Mesodermal cell (in vitro differentiated cells): ENCODE measurements around the gene DDN. TPM values are rescaled to one million over a fixed set of nuclear protein-coding genes. Genes with fewer than 3 reads are reported as not detected.

Source experiments
- H3K27ac ChIP-seq: 2 replicates; pipeline ENCODE4 v1.7.0; 2013; ENCODE audit warnings: mild to moderate bottlenecking, low read depth, low read length, moderate library complexity; ENCODE audit not compliant: severe bottlenecking
- H3K36me3 ChIP-seq: 2 replicates; pipeline ENCODE4 v1.7.1; 2013; ENCODE audit warnings: mild to moderate bottlenecking, low read length, moderate library complexity; ENCODE audit not compliant: control insufficient read depth, insufficient read depth
- H3K4me1 ChIP-seq: one replicate; pipeline ENCODE4 v1.7.1; 2013; ENCODE audit warnings: mild to moderate bottlenecking, low read length; ENCODE audit not compliant: insufficient read depth, control insufficient read depth, poor library complexity, severe bottlenecking
- H3K4me3 ChIP-seq: 2 replicates; pipeline ENCODE4 v1.7.0; 2013; ENCODE audit warnings: low read length, control low read depth, mild to moderate bottlenecking; ENCODE audit not compliant: insufficient read depth, poor library complexity, severe bottlenecking; ENCODE audit errors: extremely low read depth
- H3K9me3 ChIP-seq: 2 replicates; pipeline ENCODE4 v1.7.1; 2013; ENCODE audit warnings: mild to moderate bottlenecking, low read length, moderate library complexity; ENCODE audit not compliant: control insufficient read depth
- WGBS, 2 experiments: methylation state at CpG; one replicate each; pipeline ENCODE4 v1.1.5; 2013; ENCODE audit warnings: missing lambda C conversion rate in 2 of 2; ENCODE audit not compliant: insufficient coverage in 2 of 2; 5-methylcytosine and 5-hydroxymethylcytosine counted together
- polyA plus RNA-seq, 2 experiments: library from polyadenylated mRNA; stranded (reverse); fragments of 50-300 nt; gene quantifications; one replicate each; pipeline ENCODE4 v1.2.3, GENCODE V29; 2013

DDN gene
- 0.63 TPM for polyA plus RNA-seq (2013, experiment 1 of 2)
- polyA plus RNA-seq (2013, experiment 2 of 2) = 0.40 TPM

GRCh38 chr12:48999371-49000131 lies at the start of gene DDN:
TSS of gene DDN (minus strand) at chr12:48999375. CDS start at chr12:48999287, 88 bp downstream.
- 4 to 5% methylated on average over 13 to 28 of the region's 30 CpGs for WGBS, 2 experiments
- Histone ChIP-seq H3K36me3 (peaks cover 25% of the 10 kb centered on the region), H3K9me3 (no peaks in the 10 kb centered on the region), H3K4me3 (peak within 1 kb of the TSS; percentile 41), H3K27ac (no peak within 1 kb of the TSS), H3K4me1 (peaks cover 35% of the 10 kb centered on the region)

GRCh38 chr12:49048953-49049352 lies 49.8 kb upstream of the DDN start:
- peaks cover 20% of the 10 kb centered on the region for H3K4me1 ChIP-seq
- 98% methylated on average over 8 to 9 of the region's 10 CpGs for WGBS, 2 experiments
- H3K27ac ChIP-seq = no peak overlapping the region
- H3K9me3 ChIP-seq = no peaks in the 10 kb centered on the region
- H3K36me3 ChIP-seq = peaks cover 99% of the 10 kb centered on the region
- H3K4me3 ChIP-seq = no peak overlapping the region

- H3K9me3 ChIP-seq = no peaks in the 10 kb centered on the region
- H3K27ac ChIP-seq = no peak overlapping the region
- H3K4me3 ChIP-seq = no peak overlapping the region
- peaks cover 20% of the 10 kb centered on the region for H3K4me1 ChIP-seq
- WGBS, 2 experiments = 98 to 100% methylated on average over 7 of the region's 12 CpGs
- peaks cover 99% of the 10 kb centered on the region for H3K36me3 ChIP-seq
Measured at GRCh38 chr12:49046129-49046895, 47.1 kb upstream of the DDN start.

- Histone ChIP-seq H3K27ac (no peak overlapping the region), H3K4me3 (no peak overlapping the region), H3K36me3 (peaks cover 99% of the 10 kb centered on the region), H3K4me1 (peaks cover 5% of the 10 kb centered on the region), H3K9me3 (no peaks in the 10 kb centered on the region)
- WGBS, 2 experiments = 98 to 99% methylated on average over 12 of the region's 12 CpGs
Measured at GRCh38 chr12:49044660-49045059, 45.5 kb upstream of the DDN start.

DNA sequence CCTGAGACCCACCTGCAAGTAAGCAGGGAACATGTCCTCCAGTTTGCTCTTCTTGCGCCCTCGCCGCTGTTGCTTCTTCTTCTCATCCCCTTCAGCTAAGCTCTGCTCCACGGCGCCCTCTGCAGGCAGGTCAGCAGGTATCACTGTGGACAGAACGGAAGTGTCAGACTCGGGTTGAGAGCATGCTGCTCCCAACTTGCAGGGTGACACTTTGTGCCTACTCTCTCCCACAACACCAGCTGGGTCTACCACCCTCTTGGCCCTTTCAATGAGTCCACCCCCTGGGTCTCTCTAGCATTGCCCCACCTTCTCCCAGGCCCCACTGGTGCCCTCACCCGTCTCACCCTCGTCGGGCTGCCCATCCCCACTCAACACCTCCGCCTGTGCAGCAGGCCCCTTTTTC lies 44.7 kb upstream of the DDN start:
- no peak overlapping the region for H3K4me3 ChIP-seq
- no peaks in the 10 kb centered on the region for H3K9me3 ChIP-seq
- no peaks in the 10 kb centered on the region for H3K4me1 ChIP-seq
- peaks cover 99% of the 10 kb centered on the region for H3K36me3 ChIP-seq
- H3K27ac ChIP-seq = no peak overlapping the region
- 46 to 72% methylated on average over 7 to 11 of the region's 11 CpGs for WGBS, 2 experiments

- peaks cover 99% of the 10 kb centered on the region for H3K36me3 ChIP-seq
- 100% methylated on average over 2 of the region's 4 CpGs for WGBS, 2 experiments
- no peaks in the 10 kb centered on the region for H3K9me3 ChIP-seq
- H3K4me1 ChIP-seq = no peaks in the 10 kb centered on the region
- no peak overlapping the region for H3K4me3 ChIP-seq
- no peak overlapping the region for H3K27ac ChIP-seq
Measured at GRCh38 chr12:49043241-49043640, 44.1 kb upstream of the DDN start.

DNA sequence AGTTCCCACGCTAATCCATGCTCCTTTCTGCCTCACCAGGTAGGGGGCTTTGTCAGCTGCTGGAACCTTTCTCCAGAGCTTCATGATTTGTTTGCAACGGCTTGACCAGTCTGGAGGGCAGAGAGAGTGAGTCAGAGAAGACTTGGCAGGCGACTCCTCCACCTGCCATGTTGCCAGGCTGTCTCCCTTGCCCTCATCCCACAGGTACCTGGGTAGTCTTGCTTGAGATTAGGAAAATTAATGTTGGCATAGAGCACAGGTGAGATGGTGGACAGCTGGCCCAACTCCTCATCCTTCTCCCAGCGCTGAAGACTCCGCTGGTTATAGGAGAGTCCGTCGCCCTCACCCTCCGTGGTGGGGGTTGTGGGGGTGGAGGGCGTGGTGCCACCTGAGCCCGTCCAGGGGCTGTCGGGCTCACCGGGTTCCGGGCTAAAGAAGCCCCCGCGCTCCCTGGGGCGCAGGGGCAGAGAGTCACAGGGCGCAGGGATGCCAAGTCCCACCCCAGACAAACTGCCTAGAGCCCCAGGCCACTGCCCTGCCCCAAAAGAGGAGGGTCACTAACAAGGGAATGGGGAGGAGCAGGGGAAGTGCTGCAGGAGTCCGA lies 42.8 kb upstream of the DDN start:
- no peak overlapping the region for H3K4me3 ChIP-seq
- H3K36me3 ChIP-seq = peaks cover 99% of the 10 kb centered on the region
- WGBS, 2 experiments = 91 to 95% methylated on average over 3 to 10 of the region's 18 CpGs
- H3K9me3 ChIP-seq = no peaks in the 10 kb centered on the region
- no peak overlapping the region for H3K27ac ChIP-seq
- no peaks in the 10 kb centered on the region for H3K4me1 ChIP-seq

- 95 to 96% methylated on average over 21 to 22 of the region's 31 CpGs for WGBS, 2 experiments
- Histone ChIP-seq H3K4me1 (no peaks in the 10 kb centered on the region), H3K9me3 (no peaks in the 10 kb centered on the region), H3K27ac (no peak overlapping the region), H3K4me3 (no peak overlapping the region), H3K36me3 (peaks cover 99% of the 10 kb centered on the region)
Measured at GRCh38 chr12:49041036-49041880, 42.1 kb upstream of the DDN start.

DNA sequence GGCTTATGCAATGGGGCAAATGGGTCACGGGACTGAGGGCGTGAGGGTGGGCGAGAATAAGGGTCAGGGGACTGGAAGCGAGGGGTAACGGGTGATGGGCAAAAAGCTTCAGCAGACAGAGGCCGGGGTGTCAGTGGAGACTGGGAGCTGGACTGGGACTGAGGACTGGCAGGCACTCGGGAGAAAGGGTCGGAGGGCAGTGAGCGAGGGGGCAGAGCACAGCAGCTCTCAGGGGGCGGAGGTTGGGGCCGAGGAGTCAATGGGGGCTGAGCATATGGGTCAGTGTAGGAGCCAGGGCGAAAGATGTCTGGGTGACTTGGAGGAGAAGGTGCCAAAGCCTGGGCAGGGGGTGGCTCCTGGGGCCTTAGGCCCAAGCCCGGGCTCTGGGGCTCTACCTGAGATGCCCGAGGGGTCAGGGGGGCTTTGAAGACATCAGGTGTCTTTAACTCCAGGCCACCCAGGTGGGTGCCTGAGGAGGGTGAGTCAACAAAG lies 41.2 kb upstream of the DDN start:
- Histone ChIP-seq H3K4me1 (no peaks in the 10 kb centered on the region), H3K27ac (no peak overlapping the region), H3K9me3 (no peaks in the 10 kb centered on the region), H3K36me3 (peaks cover 99% of the 10 kb centered on the region), H3K4me3 (no peak overlapping the region)
- 97 to 98% methylated on average over 12 to 14 of the region's 14 CpGs for WGBS, 2 experiments
